GM12801 (cell line): Measurements from ENCODE around the gene CD22.

Source experiments
- CTCF ChIP-seq: IDR thresholded peaks from one replicate; pipeline ENCODE4 v1.5.1; 2011; ENCODE audit warnings: control low read depth; ENCODE audit not compliant: insufficient read length; ENCODE audit errors: extremely low read depth

The CD22 gene

GRCh38 chr19:35293808-35294207 lies 35.2 kb upstream of the CD22 start:
- no peak for TF ChIP-seq CTCF

- no peak for TF ChIP-seq CTCF
These were observed 34.7 kb upstream of the CD22 start for GRCh38 chr19:35294328-35294727.

GRCh38 chr19:35294859-35295791 lies 33.9 kb upstream of the CD22 start:
- no peak for TF ChIP-seq CTCF

GRCh38 chr19:35295792-35296462 lies 33.1 kb upstream of the CD22 start:
- no peak for TF ChIP-seq CTCF

GRCh38 chr19:35296644-35297514 lies 32.1 kb upstream of the CD22 start:
- no peak for TF ChIP-seq CTCF

GRCh38 chr19:35297515-35297848 lies 31.5 kb upstream of the CD22 start:
- TF ChIP-seq CTCF = no peak

GRCh38 chr19:35297922-35298321 lies 31.1 kb upstream of the CD22 start:
- TF ChIP-seq CTCF = no peak
